HCT116 (cell line): ENCODE measurements around the gene HRK. TPM values are rescaled to one million over a fixed set of nuclear protein-coding genes. Genes with fewer than 3 reads are reported as not detected.

Source experiments
- ATAC-seq: fragments of 200-7000 bp; cut with Tn5 transposase; 2 replicates; pipeline ENCODE4 v1.9.1; 2020; ENCODE audit warnings: mild to moderate bottlenecking, moderate library complexity
- BruUV-seq: library from RNA; stranded (reverse); fragments of 400-500 nt; replicated peaks from 2 replicates; lab custom pipeline; 2021; lab: Mats Ljungman, UMichigan
- CTCF ChIA-PET: fragments of 300-600 bp; sonication (Branson Sonifier 250); formaldehyde crosslinking; loops from one replicate; lab custom pipeline; 2021; ENCODE audit warnings: antibody characterized with exemption; lab: Charles Lee
- POLR2A ChIA-PET: fragments of 300-600, 350-600 bp; sonication (Branson Sonifier 250); formaldehyde crosslinking; loops from one replicate; lab custom pipeline; 2021; ENCODE audit warnings: antibody characterized with exemption; lab: Charles Lee
- RAD21 ChIA-PET, 2 experiments: fragments of 300-600 bp; sonication (Branson Sonifier 250); formaldehyde crosslinking; loops; one replicate each; lab custom pipeline; 2023; ENCODE audit warnings: low total read pairs in 2 of 2; ENCODE audit not compliant: uncharacterized antibody in 2 of 2, unreplicated experiment in 2 of 2, low non-redundant PET in 1 of 2; lab: Charles Lee
- DNase-seq: peaks from one replicate; pipeline ENCODE4 v3.0.0-alpha.2; 2010; ENCODE audit warnings: low read depth, low spot score
- H2AFZ ChIP-seq: fragments of 200-600 bp; shearing (Covaris generic), sonication (generic); 2 replicates; pipeline ENCODE4 v1.6.1; 2017; ENCODE audit warnings: low read depth, mixed run types, mixed read lengths, antibody characterized with exemption, low read length; ENCODE audit not compliant: poor library complexity, severe bottlenecking
- H3K27ac ChIP-seq: 2 replicates; pipeline ENCODE4 v1.5.1; 2012; ENCODE audit warnings: low read depth, low read length
- H3K27me3 ChIP-seq: fragments of 200-600 bp; sonication (generic); 2 replicates; pipeline ENCODE4 v1.6.1; 2016; ENCODE audit warnings: mixed run types, low read length, mixed read lengths; ENCODE audit not compliant: insufficient read depth
- H3K36me3 ChIP-seq, 2 experiments: fragments of 200-500 bp in 1 of 2; fragments of 200-600 bp in 1 of 2; sonication (Bioruptor generic) in 1 of 2; sonication (generic) in 1 of 2; 2 replicates each; pipeline versions ENCODE4 v1.5.1 to v1.6.1; 2014 to 2016; ENCODE audit warnings: low read length in 2 of 2, inconsistent platforms in 1 of 2, mixed read lengths in 1 of 2, mixed run types in 1 of 2; ENCODE audit not compliant: insufficient read depth in 2 of 2, control insufficient read depth in 1 of 2
- H3K4me1 ChIP-seq, 2 experiments: fragments of 200-600 bp in 1 of 2; sonication (generic) in 1 of 2; 2 replicates each; pipeline versions ENCODE4 v1.5.1 to v1.6.1; 2012 to 2017; ENCODE audit warnings: low read length in 2 of 2, inconsistent platforms in 1 of 2, mild to moderate bottlenecking in 1 of 2, mixed read lengths in 1 of 2, mixed run types in 1 of 2, moderate library complexity in 1 of 2; ENCODE audit not compliant: insufficient read depth in 2 of 2, control insufficient read depth in 1 of 2
- H3K4me2 ChIP-seq: fragments of 200-600 bp; sonication (generic); 2 replicates; pipeline ENCODE4 v1.6.1; 2017; ENCODE audit warnings: mixed run types, low read length, mixed read lengths
- H3K4me3 ChIP-seq, 2 experiments: fragments of 200-600 bp in 1 of 2; sonication (generic) in 1 of 2; replicated peaks in 1 of 2; 2 replicates each; pipeline ENCODE4 v1.5.1; 2011 to 2016; ENCODE audit warnings: low read length in 2 of 2, control low read depth in 1 of 2, low read depth in 1 of 2, mild to moderate bottlenecking in 1 of 2, mixed read lengths in 1 of 2, mixed run types in 1 of 2
- H3K79me2 ChIP-seq: fragments of 200-600 bp; sonication (generic); 2 replicates; pipeline ENCODE4 v1.6.1; 2017; ENCODE audit warnings: mild to moderate bottlenecking, mixed run types, low read length, moderate library complexity, mixed read lengths; ENCODE audit not compliant: insufficient read depth
- H3K9ac ChIP-seq: fragments of 200-600 bp; sonication (generic); 2 replicates; pipeline ENCODE4 v1.6.1; 2016; ENCODE audit warnings: low read length, mixed read lengths
- H3K9me2 ChIP-seq: fragments of 200-600 bp; sonication (generic), shearing (Covaris generic); 2 replicates; pipeline ENCODE4 v1.6.1; 2017; ENCODE audit warnings: mixed run types, mild to moderate bottlenecking, moderate library complexity; ENCODE audit not compliant: insufficient read depth
- H3K9me3 ChIP-seq, 2 experiments: fragments of 200-500 bp in 1 of 2; fragments of 200-600 bp in 1 of 2; sonication (Bioruptor generic) in 1 of 2; sonication (generic) in 1 of 2; 2 replicates each; pipeline ENCODE4 v1.6.1; 2014 to 2017; ENCODE audit warnings: low read length in 2 of 2, mixed read lengths in 2 of 2, inconsistent platforms in 1 of 2, low read depth in 1 of 2, mild to moderate bottlenecking in 1 of 2, mixed run types in 1 of 2, moderate library complexity in 1 of 2; ENCODE audit not compliant: control insufficient read depth in 1 of 2, insufficient read depth in 1 of 2
- H4K20me1 ChIP-seq: fragments of 200-600 bp; sonication (generic), shearing (Covaris generic); 2 replicates; pipeline ENCODE4 v1.6.1; 2017; ENCODE audit warnings: mixed run types, mild to moderate bottlenecking, moderate library complexity; ENCODE audit not compliant: insufficient read depth
- CBX3 ChIP-seq: IDR thresholded peaks from 2 replicates; pipeline ENCODE4 v1.6.1; 2012; ENCODE audit warnings: low read depth
- EGR1 ChIP-seq: IDR thresholded peaks from 2 replicates; pipeline ENCODE4 v1.6.1; 2012; ENCODE audit warnings: low read depth
- ELF1 ChIP-seq: IDR thresholded peaks from 2 replicates; pipeline ENCODE4 v1.6.1; 2012; ENCODE audit warnings: low read depth, borderline replicate concordance
- JUND ChIP-seq: IDR thresholded peaks from 2 replicates; pipeline ENCODE4 v1.6.1; 2012
- RAD21 ChIP-seq: IDR thresholded peaks from 2 replicates; pipeline ENCODE4 v1.6.1; 2012; ENCODE audit warnings: low read depth, mild to moderate bottlenecking
- SIN3A ChIP-seq: IDR thresholded peaks from 2 replicates; pipeline ENCODE4 v1.6.1; 2012; ENCODE audit warnings: low read depth
- SRF ChIP-seq: IDR thresholded peaks from 2 replicates; pipeline ENCODE4 v1.6.1; 2012; ENCODE audit warnings: low read depth
- TCF7L2 ChIP-seq: IDR thresholded peaks from 2 replicates; pipeline ENCODE4 v1.7.0; 2011; ENCODE audit warnings: borderline replicate concordance, inconsistent platforms; ENCODE audit not compliant: insufficient read depth, insufficient read length; ENCODE audit errors: extremely low read depth
- YY1 ChIP-seq: IDR thresholded peaks from 2 replicates; pipeline ENCODE4 v1.6.1; 2011; ENCODE audit warnings: low read length, low read depth, moderate library complexity, mild to moderate bottlenecking; ENCODE audit not compliant: insufficient replicate concordance; ENCODE audit errors: extremely low read depth
- intact Hi-C: fragments of 100-400 bp; cut with micrococcal nuclease; formaldehyde crosslinking; loops from 2 replicates; pipeline ENCODE4 v1.10.0; 2022
- total RNA-seq: library from RNA; stranded (reverse); gene quantifications from one replicate; pipeline ENCODE4 v1.2.1, GENCODE V29; 2021; ENCODE audit not compliant: unreplicated experiment
- TF ChIP-seq, protein P1 (sequence below): IDR thresholded peaks from 2 replicates; pipeline ENCODE4 v1.6.1; 2012; ENCODE audit warnings: low read depth
- TF ChIP-seq, protein P2 (sequence below): IDR thresholded peaks from 2 replicates; pipeline ENCODE4 v1.6.1; 2012

The HRK gene
- total RNA-seq, 1 experiment from 2014 or later: 4.3 TPM

DNA sequence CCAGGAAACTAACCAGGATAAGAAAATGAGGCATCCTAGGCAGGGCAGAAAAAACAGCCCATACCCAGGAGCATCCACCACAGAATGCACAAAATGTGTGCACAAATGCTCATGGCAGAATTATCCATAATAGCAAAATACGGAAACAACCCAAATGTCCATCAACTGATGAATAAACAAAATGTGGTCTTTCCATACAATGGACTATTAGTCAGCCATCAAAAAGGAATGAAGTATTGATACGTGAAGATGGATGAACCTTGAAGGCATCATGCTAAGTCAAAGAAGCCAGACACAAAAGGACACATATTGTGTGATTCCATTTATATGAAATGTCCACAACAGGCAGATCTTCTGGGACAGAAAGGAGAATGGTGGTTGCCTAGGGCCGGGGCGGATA, 19.1 kb downstream of the HRK start (continued):
- TF ChIP-seq, protein P1, sequence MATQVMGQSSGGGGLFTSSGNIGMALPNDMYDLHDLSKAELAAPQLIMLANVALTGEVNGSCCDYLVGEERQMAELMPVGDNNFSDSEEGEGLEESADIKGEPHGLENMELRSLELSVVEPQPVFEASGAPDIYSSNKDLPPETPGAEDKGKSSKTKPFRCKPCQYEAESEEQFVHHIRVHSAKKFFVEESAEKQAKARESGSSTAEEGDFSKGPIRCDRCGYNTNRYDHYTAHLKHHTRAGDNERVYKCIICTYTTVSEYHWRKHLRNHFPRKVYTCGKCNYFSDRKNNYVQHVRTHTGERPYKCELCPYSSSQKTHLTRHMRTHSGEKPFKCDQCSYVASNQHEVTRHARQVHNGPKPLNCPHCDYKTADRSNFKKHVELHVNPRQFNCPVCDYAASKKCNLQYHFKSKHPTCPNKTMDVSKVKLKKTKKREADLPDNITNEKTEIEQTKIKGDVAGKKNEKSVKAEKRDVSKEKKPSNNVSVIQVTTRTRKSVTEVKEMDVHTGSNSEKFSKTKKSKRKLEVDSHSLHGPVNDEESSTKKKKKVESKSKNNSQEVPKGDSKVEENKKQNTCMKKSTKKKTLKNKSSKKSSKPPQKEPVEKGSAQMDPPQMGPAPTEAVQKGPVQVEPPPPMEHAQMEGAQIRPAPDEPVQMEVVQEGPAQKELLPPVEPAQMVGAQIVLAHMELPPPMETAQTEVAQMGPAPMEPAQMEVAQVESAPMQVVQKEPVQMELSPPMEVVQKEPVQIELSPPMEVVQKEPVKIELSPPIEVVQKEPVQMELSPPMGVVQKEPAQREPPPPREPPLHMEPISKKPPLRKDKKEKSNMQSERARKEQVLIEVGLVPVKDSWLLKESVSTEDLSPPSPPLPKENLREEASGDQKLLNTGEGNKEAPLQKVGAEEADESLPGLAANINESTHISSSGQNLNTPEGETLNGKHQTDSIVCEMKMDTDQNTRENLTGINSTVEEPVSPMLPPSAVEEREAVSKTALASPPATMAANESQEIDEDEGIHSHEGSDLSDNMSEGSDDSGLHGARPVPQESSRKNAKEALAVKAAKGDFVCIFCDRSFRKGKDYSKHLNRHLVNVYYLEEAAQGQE: no peak

- no peak for ATAC-seq
- POLR2A ChIA-PET: no interaction called here
Measured at GRCh38 chr12:116861320-116861719, 19.9 kb downstream of the HRK start.

More at GRCh38 chr12:116861320-116861719, 19.9 kb downstream of the HRK start:
- Histone ChIP-seq H3K4me2 (no peak overlapping the region), H2AFZ (no peak overlapping the region), H3K9me2 (no peaks in the 10 kb centered on the region), H3K27me3 (no peaks in the 10 kb centered on the region), H3K9ac (no peak overlapping the region), H3K9me3 (no peaks in the 10 kb centered on the region), H3K27ac (no peak overlapping the region), H4K20me1 (no peaks in the 10 kb centered on the region), H3K79me2 (no peaks in the 10 kb centered on the region), H3K36me3 (no peaks in the 10 kb centered on the region), H3K4me1 (peaks cover 13 to 22% of the 10 kb centered on the region in 2 experiments), H3K4me3 (no peak overlapping the region)
- ChIA-PET CTCF (interaction anchor here (0.6 kb wide), 1 partner anchor 16 kb away, joined by 3 read pairs; no protein-coding TSS in a partner anchor), RAD21 (no interaction called here)
- no peak for DNase-seq
- intact Hi-C loops: no loop called here
- TF ChIP-seq YY1 (no peak), CBX3 (no peak), TCF7L2 (no peak), SRF (no peak), ELF1 (no peak), EGR1 (no peak), SIN3A (no peak), JUND (no peak), RAD21 (no peak)
- TF ChIP-seq, protein P2, sequence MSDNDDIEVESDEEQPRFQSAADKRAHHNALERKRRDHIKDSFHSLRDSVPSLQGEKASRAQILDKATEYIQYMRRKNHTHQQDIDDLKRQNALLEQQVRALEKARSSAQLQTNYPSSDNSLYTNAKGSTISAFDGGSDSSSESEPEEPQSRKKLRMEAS: no peak
- TF ChIP-seq, protein P1: no peak
- no TSS peak for BruUV-seq
